ACHN (cell line): Measurements from ENCODE around the gene NSD1.
"Not testable (repeated sequence)": the region's sequence is repeated elsewhere in the genome, so short reads cannot be mapped to it uniquely, and the experiment has no call there.

Experiments
- DNase-seq: peaks from one replicate; pipeline ENCODE4 v3.0.0-alpha.2; 2015
- in situ Hi-C: cut with HindIII; loops from 2 replicates; pipeline ENCODE4 v1.10.0; 2017; ENCODE audit warnings: low sequenced_read_pairs, low pct_ligation_motif_present, low pct_unique_long_range_greater_than_20kb

NSD1 gene

DNA sequence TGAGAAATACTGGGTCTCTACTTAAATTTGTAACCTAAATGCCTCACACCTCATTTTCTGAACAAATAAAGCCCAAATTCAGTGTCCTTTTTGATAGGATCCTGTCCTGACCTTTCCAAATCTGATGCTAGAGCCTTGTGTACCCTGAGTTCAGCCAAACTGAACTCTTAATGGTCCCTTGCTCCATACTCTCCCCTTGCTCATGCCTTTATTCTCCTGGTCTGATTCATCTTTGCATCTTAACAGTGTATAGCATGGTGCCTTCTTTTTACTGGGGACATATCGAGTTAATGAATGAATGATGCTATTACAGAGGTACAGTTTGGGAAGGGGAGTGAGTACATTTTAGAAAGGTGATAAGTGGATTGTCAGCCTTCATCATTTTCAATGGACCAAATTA is 9.2 kb downstream of the NSD1 start:
- in situ Hi-C loops: no loop called here
- DNase-seq: no peak

DNA sequence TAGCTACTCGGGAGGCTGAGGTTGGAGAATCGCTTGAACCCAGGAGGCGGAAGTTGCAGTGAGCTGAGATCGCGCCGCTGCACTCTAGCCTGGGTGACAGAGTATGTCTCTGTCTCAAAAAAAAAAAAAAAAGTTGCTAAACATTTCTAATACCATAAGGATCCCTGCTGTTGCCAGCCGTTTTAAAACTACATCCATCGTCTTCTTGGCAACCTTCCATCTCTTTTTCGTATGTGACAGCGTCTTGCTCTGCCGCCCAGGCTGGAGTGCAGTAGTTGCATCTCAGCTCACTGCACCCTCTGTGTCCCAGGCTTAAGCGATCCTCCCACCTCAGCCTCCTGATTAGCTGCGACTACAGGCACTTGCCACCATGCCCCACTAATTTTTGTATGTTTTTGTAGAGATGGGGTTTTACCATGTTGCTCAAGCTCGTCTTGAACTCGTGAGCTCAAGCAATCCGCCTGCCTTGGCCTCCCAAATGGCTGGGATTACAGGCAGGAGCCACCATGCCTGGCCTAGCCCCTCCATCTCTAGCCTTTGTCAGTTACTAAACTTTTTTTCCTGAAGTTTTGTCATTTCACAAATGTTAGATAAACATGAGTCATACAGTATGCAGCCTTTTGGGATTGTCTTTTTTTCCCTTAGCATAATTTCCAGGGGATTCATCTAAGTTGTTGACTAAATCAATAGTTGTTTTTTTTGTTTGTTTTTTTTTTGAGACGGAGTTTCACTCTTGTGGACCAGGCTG is 13.5 kb downstream of the NSD1 start:
- DNase-seq: no peak
- in situ Hi-C loops: no loop called here

- DNase-seq, in situ Hi-C loops: not testable (repeated sequence)
These were observed 16.5 kb downstream of the NSD1 start for GRCh38 chr5:177150061-177150460.

DNA sequence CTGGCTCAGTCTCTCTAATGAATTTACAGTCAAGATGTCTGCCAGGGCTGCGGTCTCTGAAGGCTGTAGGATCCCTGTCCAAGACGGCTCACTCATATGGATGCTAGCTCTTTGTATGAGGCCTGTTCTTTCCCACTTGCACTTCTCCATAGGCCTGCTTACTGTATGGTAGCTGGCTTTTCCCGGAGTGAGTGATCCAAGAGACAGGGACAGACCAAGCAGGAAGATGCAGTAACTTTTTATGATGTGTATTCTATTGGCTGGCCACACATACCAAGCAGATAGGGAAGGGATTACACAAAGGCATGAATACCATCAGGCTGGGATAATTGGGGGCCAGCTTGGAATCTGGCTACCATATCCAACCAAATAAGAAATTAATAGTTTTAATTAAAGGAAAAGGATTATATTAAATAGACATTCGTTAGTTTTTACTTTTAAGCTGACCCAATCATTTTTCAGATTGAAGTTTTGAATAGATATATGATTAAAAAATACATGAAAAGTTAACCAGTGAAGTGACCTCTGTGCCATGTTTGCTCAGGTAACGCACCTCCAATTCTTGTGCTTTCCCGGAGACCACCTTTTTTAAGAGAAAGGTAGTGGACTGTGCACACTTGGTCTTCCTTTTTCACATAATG is 20.6 kb downstream of the NSD1 start:
- in situ Hi-C loops: no loop called here
- DNase-seq: no peak

DNA sequence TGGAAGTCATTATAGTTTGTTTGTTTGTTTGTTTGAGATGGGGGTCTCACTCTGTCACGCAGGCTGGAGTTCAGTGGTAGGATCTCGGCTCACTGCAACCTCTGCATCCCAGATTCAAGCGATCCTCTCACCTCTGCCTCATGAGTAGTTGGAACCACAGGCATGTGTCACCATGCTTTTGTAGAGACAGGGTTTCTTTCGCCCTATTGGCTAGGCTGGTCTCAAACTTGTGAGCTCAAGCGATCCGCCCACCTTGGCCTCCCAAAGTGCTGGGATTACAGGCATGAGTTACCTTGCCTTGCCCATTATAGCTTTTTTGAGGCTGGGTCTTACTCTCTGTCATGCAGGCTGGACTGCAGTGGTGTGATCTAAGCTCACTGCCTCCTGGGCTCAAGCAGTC is 28.8 kb downstream of the NSD1 start:
- DNase-seq: no peak
- in situ Hi-C loops: no loop called here

DNA sequence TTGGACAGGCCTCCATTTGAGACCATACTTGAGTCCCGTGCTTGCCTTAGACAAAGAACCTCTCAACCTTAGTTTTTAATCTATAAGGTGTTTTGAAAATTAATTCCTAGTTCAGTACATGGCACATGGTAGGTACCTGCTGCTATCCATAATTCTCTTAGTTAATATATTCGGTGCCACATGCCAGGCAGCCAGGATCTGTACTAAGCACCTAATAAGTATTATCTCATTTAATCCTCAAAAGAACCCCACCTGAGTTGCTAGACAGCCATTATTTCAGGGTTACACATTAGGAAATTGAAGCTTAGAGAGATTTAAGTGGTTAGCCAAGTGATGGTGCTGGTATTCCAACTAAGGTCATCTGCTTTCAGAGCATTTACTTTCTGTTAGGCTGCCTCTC is 29.9 kb downstream of the NSD1 start:
- in situ Hi-C loops: no loop called here
- no peak for DNase-seq

GRCh38 chr5:177169271-177169670 is 35.7 kb downstream of the NSD1 start:
- in situ Hi-C loops: no loop called here
- no peak for DNase-seq

DNA sequence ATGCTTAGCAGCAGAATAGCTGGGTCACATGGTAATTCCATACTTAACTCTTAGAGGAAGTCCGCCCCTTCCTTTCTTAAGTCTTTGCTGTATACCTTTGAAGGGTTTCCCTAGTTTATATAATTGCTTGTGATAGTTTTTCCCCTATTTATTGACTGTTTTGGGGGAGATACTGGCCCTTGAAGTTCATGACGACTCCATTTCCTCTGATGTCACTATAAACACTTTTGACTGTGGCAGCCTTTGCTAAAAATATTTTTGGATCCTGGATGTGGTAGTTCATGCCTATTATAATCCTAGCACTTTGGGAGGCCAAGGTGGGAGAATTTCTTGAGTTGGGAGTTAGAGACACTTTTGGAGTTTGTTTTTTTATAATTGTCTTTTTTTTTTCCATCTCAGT is 38.4 kb downstream of the NSD1 start:
- no peak for DNase-seq
- in situ Hi-C loops: no loop called here

DNA sequence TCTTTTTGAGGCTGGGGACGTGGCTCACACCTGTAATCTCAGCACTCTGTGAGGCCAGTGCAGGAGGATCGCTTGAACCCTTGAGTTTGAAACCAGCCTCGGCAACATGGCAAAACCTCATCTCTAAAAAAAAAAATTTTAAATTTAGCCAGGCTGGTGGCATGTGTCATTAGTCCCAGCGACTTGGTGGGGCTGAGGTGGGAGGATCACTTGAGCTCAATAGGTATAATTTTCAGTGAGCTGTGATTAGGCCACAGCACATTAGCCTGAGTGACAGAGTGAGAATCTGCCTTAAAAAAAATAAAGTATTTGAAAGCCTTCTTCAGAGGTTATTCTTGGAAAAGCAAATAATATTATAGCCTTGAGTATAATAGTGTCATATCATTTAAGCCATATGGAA is 41.8 kb downstream of the NSD1 start:
- in situ Hi-C loops: no loop called here
- no peak for DNase-seq

DNA sequence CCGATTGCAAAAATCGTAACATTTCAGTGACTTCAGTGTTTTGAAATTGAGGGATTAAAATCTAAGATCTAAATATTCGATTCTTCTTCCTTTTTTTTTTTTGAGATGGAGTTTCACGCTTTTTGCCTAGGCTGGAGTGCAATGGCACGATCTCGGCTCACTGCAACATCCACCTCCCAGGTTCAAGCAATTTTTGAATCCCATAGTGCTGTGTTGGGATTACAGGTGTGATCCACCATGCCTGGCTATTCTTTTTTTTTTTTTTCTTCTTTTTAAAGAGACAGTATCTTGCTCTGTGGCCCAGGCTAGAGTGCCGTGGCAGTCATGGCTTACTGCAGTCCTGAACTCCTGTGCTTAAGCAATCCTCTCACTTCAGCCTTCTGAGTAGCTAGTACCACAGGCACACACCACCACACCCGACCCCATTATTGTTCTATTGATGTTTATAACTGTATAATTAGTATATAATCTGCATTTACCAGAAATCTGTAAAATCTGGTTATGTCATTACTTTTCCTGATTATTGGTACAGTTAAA is 42.7 kb downstream of the NSD1 start:
- in situ Hi-C loops: no loop called here
- no peak for DNase-seq

DNA sequence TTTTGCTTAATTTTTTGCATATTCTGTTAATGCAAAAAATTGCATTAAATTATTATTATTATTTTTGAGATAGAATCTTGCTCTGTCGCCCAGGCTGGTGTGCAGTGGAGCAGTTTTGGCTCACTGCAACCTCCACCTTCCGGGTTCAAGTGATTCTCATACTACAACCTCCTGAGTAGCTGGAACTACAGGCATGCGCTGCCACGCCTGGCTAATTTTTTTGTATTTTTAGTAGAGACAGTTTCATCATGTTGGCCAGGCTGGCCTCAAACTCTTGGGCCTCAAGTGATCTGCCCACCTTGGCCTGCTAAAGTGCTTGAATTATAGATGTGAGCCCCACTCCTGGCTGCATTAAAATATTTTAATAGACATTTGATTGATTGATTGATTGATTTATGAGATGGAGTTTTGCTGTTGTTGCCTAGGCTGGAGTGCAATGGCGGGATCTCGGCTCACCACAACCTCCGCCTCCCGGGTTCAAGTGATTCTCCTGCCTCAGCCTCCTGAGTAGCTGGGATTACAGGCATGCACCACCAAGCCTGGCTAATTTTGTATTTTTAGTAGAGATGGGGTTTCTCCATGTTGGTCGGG is 44.4 kb downstream of the NSD1 start:
- in situ Hi-C loops, DNase-seq: not testable (repeated sequence)

GRCh38 chr5:177178733-177179304 is 45.2 kb downstream of the NSD1 start:
- no peak for DNase-seq
- in situ Hi-C loops: no loop called here

GRCh38 chr5:177179431-177179830 is 45.9 kb downstream of the NSD1 start:
- in situ Hi-C loops: no loop called here
- DNase-seq: no peak

DNA sequence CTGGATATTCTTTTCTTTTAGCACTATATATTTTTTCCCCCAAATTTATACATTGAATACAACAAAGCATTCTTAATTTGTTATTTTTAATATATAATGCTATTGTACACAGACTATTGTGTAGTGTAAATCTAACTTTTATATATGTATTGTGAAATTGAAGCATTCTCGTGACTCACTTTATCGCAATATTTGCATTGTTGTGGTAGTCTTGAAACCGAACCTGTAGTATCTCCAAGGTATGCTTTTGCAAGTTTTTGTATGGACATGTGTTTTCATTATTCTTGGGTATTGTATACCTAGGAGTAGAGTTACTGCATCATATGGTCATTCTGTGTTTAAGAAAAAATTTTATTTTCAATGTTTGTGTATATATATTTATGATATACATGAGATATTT is 49.6 kb downstream of the NSD1 start:
- DNase-seq: no peak
- in situ Hi-C loops: no loop called here

GRCh38 chr5:177183766-177184360 is 50.3 kb downstream of the NSD1 start:
- in situ Hi-C loops: no loop called here
- no peak for DNase-seq

GRCh38 chr5:177185993-177186392 is 52.4 kb downstream of the NSD1 start:
- in situ Hi-C loops: no loop called here
- DNase-seq: no peak

- DNase-seq: no peak
- in situ Hi-C loops: no loop called here
These were observed 53.1 kb downstream of the NSD1 start for GRCh38 chr5:177186645-177187044.

DNA sequence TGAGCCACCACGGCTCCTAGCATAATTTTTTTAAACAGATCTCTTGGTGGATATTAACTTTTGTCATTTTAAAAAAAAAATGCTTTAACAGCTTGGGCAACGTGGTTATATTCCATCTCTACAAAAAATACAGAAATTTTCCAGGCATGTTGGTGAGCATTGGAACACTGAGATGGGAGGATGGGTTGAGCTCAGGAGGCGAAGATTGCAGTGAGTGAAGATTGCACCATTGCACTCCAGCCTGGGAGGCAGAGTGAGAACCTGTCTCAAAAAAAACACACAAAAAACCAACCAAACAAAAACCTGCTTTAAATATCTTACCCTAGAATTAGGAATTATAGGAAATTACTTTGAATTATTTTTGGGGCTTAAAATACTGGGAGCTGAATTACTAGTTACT is 55.2 kb downstream of the NSD1 start:
- DNase-seq: no peak
- in situ Hi-C loops: no loop called here

GRCh38 chr5:177189416-177189815 is 55.8 kb downstream of the NSD1 start:
- in situ Hi-C loops: no loop called here
- DNase-seq: peak; percentile 25
